Heart left ventricle (tissue), 16 donors: ENCODE data around the gene CYGB. TPM values are rescaled to one million over a fixed set of nuclear protein-coding genes. Genes with fewer than 3 reads are reported as not detected.

Source experiments
- ATAC-seq, 4 donors: fragments of 200-7000 bp; cut with Tn5 transposase; one replicate each; pipeline ENCODE4 v1.9.1; 2020 to 2022; ENCODE audit warnings: moderate library complexity in 4 of 4, mild to moderate bottlenecking in 3 of 4, moderate number of reproducible peaks in 1 of 4
- DNase-seq, 5 donors: peaks; one replicate each; pipeline ENCODE4 v3.0.0-alpha.2; 2020
- H3K27ac ChIP-seq, 12 donors: fragments of 200-600 bp; sonication (generic) in 4 of 12; one replicate each; pipeline versions ENCODE4 v1.5.0 to v1.8.0; 2016 to 2022; ENCODE audit warnings: mild to moderate bottlenecking in 2 of 12
- H3K27me3 ChIP-seq, 9 donors: fragments of 200-600 bp; sonication (generic) in 2 of 9; one replicate each; pipeline versions ENCODE4 v1.5.1 to v1.8.0; 2016 to 2022; ENCODE audit warnings: mild to moderate bottlenecking in 3 of 9
- H3K36me3 ChIP-seq, 9 donors: fragments of 200-600 bp; sonication (generic) in 2 of 9; one replicate each; pipeline versions ENCODE4 v1.5.0 to v1.8.0; 2018 to 2022; ENCODE audit warnings: mild to moderate bottlenecking in 2 of 9
- H3K4me1 ChIP-seq, 12 donors: fragments of 200-600 bp; sonication (generic) in 4 of 12; one replicate each; pipeline versions ENCODE4 v1.5.0 to v1.8.0; 2016 to 2022; ENCODE audit warnings: mild to moderate bottlenecking in 3 of 12
- H3K4me3 ChIP-seq, 12 donors: fragments of 200-600 bp; sonication (generic) in 4 of 12; one replicate each; pipeline versions ENCODE4 v1.5.0 to v1.8.0; 2017 to 2022; ENCODE audit warnings: mild to moderate bottlenecking in 9 of 12, moderate library complexity in 4 of 12
- H3K9me3 ChIP-seq, 12 donors: fragments of 200-600 bp; sonication (generic) in 4 of 12; one replicate each; pipeline versions ENCODE4 v1.5.0 to v1.8.0; 2016 to 2022; ENCODE audit warnings: mild to moderate bottlenecking in 1 of 12
- CTCF ChIP-seq, 12 donors: fragments of 200-600 bp; sonication (generic) in 4 of 12; IDR thresholded peaks; one replicate each; pipeline versions ENCODE4 v1.5.0 to v1.8.0; 2018 to 2022; ENCODE audit warnings: antibody characterized with exemption in 12 of 12, mild to moderate bottlenecking in 5 of 12
- POLR2A ChIP-seq, 2 donors: fragments of 450-650 bp; IDR thresholded peaks; one replicate each; pipeline ENCODE4 v1.6.1; 2017; ENCODE audit warnings: antibody characterized with exemption in 2 of 2, mild to moderate bottlenecking in 2 of 2, moderate library complexity in 2 of 2
- WGBS, 4 donors: extraction: QIAGEN DNeasy Blood & Tissue Kit in 2 of 4; methylation state at CpG; one replicate each; pipeline versions ENCODE4 v1.1.5 to v1.1.7; 2013 to 2018; 5-methylcytosine and 5-hydroxymethylcytosine counted together
- intact Hi-C, 10 donors: fragments of 100-400 bp; cut with DNase I; formaldehyde crosslinking; loops; one replicate each; pipeline versions ENCODE4 v1.11.1 to v1.14.2; 2022
- long read RNA-seq, 3 donors: library from polyadenylated mRNA; unstranded; transcript quantifications; one replicate each; pipeline ENCODE4 v2.0.0, GENCODE V29; 2020 to 2021
- polyA plus RNA-seq, 2 donors: library from polyadenylated mRNA; stranded (reverse); fragments of 200-250 nt; gene quantifications; one replicate each; pipeline ENCODE4 v1.2.3, GENCODE V29; 2013
- total RNA-seq, 9 donors: library from RNA; depleted of rRNA in 2 of 9; stranded (reverse); fragments of >200 nt in 2 of 9; fragmentation: NEBNext Ultra II Directional in 3 of 9; extraction: Animal tissue kit (Norgen Biotek cat#: 25700) in 3 of 9; gene quantifications; one replicate each; pipeline versions ENCODE4 v1.1.0 to v1.2.4, GENCODE V29; 2016 to 2023
- donor health status: ischemic (EF 13 %, LVEDD 7.1; RV severe dilation, severe dysfunction).
- donor health status: healthy with polysubstance abuse.
- donor health status: DM: no; HTN: yes; CAD: no.
- donor health status: DM: no; HTN: no; CAD: no.
- donor health status: ischemic (EF 25% LVEDD 6.9; RV normal size, moderate dysfunction).
- donor health status: ischemic (EF 25% LVEDD 5.7; RV mildly dilated, moderate dysfunction).
- donor health status: healthy.
- donor health status: DM: yes; HTN: yes; CAD: no.
- donor health status: ischemic (EF 35%, LVEDD 5.7; RV mildly dilated, moderate dysfunction).
- donor health status: nonischemic (EF 11% LVEDD 7.7; RV severe dilation, severe dysfunction).
- donor health status: DM: yes; HTN: yes; CAD: no.
- donor health status: PGD.
- donor health status: ischemic (EF 29% LVEDD 5.4; RV normal size, mild dysfunction).
- donor health status: nonischemic (EF 23%, LVEDD 6.1; RV moderate dilation, normal function).

Gene CYGB
- total RNA-seq (10 to 100 TPM; 11.8 to 37.9 (median 21.9) TPM), polyA plus RNA-seq (10 to 100 TPM; 16.7 to 25.9 TPM)
- long read RNA-seq, donor 1, transcript CYGB-201 (4 exons, 2,158 nt): major isoform, 14 of 29 reads
- long read RNA-seq, donor 1, partial matches to known transcripts: 5 of 29 reads
- long read RNA-seq, donor 1, other reads (novel, unspliced or antisense): 9 of 29 reads
- long read RNA-seq, donor 2, transcript CYGB-201 (4 exons, 2,158 nt): major isoform, 5 of 14 reads
- long read RNA-seq, donor 2, partial matches to known transcripts: 4 of 14 reads
- long read RNA-seq, donor 2, other reads (novel, unspliced or antisense): 5 of 14 reads
- long read RNA-seq, donor 3, partial matches to known transcripts: 1 of 6 reads
- long read RNA-seq, donor 3, other reads (novel, unspliced or antisense): 1 of 6 reads

DNA sequence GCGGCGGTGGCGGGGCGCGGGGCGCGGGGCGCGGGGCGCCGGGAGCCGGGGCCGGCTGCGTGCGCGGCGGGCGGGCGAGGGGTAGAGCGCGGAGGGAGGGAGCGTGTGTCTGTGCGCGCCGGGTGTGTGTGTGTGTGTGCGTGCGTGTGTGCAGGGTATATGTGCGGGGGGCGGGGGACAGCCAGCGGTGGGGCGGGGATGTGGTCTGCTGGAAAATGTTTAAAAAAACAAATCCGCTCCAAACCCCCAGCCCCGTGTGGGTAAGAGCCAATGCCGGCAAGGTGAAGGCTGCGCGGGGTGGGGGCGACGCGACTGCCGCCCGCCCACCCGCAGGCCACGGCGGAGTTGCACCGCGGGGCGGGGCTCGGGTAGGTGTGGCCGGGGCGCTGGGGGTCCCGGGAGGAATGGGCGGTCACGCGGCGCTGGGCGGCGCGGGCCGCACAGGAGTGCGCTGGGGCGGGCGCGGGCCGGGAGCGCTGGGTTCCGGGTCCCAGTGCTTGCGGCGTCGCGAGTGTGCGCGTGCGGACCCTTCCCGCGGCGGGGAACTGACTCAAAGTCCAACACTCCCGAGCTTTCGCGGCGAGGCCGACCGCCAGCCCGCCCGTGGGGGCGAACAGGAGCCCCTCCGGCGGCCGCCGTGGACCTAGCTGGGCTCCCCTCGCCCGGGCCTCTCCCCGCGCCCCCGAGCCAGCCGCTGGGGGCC is at the start of gene CYGB:
Gene CYGB, minus strand, starts transcription at position 132 of the 703 bp plus-strand sequence. CDS start 167 bp downstream, outside the sequence.
- 0 to 6% (median 3%) methylated on average over 11 to 95 of the region's 95 CpGs for WGBS, 4 donors
- H3K36me3 ChIP-seq: peaks cover 0 to 3% (median 0%) of the 10 kb centered on the region in 9 donors
- TF ChIP-seq POLR2A (IDR thresholded peaks at IDR 0.05) (peak in 1 of 2 donors; percentile 49), CTCF (IDR thresholded peaks at IDR 0.05) (no peak)
- no peaks in the 10 kb centered on the region for H3K9me3 ChIP-seq
- H3K27me3 ChIP-seq: peaks cover 0 to 38% (median 0%) of the 10 kb centered on the region in 9 donors
- intact Hi-C loops: no loop called here
- peak within 1 kb of the TSS; percentile 33 to 74 (median 58) for H3K4me3 ChIP-seq
- peak in 3 of 5 donors; percentile 66 to 77 (median 74) for DNase-seq
- ATAC-seq: peak in 2 of 4 donors; percentile 33 to 37
- H3K4me1 ChIP-seq: peaks cover 0 to 66% (median 32%) of the 10 kb centered on the region in 12 donors
- H3K27ac ChIP-seq: peak within 1 kb of the TSS; percentile 69 to 90 (median 84)

DNA sequence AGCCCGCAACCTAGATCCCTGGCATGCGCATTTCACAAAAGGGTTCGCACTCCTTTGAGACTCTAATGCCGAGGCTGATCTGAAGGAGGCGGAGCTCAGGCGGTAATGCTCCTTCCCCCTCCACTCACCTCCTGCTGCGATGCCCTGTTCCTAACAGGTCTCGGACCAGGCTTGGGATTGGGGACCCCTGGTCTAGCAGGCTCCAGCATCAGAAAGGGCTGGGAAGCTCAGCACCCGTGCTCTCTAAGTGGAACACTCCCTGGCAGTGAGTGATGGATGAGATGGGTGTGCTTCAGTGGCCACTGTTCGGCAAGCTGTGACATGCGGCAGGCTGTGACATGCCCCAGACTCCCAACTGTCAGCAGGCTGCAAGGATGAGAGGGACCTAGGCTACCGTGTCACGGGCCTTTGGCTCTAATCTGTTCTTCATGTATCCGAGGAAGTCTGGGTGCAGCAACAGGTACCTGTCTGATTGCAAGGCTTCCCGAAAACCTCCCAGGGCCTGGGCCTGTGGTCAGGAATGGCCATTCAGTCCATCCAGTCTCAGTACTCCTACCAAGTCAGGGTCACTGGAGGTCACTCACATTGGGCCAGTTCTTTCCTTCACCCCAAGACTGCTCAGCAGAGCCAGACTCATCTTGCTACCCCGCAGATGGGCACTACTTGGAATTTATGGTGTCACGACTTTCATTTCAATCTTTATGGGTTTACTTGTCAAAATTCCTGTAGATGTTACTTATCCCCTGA is 49.4 kb upstream of the CYGB start:
- H3K4me1 ChIP-seq: peaks cover 0 to 25% (median 17%) of the 10 kb centered on the region in 12 donors
- intact Hi-C loops: loop anchor here in 4 of 10 donors (1.0 to 5.0 kb wide), 4 partner anchors 35 to 65 kb away; no protein-coding TSS in a partner anchor
- 34 to 51% (median 47%) methylated on average over 15 to 17 of the region's 17 CpGs for WGBS, 4 donors
- peaks cover 0 to 43% (median 3%) of the 10 kb centered on the region in 9 donors for H3K27me3 ChIP-seq
- TF ChIP-seq POLR2A (IDR thresholded peaks at IDR 0.05): no peak
- no peak for TF ChIP-seq CTCF (IDR thresholded peaks at IDR 0.05)
- no peaks in the 10 kb centered on the region for H3K9me3 ChIP-seq
- H3K27ac ChIP-seq: no peak overlapping the region
- H3K4me3 ChIP-seq: no peak overlapping the region
- no peak for ATAC-seq
- no peak for DNase-seq
- no peaks in the 10 kb centered on the region for H3K36me3 ChIP-seq

- peaks cover 0 to 25% (median 17%) of the 10 kb centered on the region in 12 donors for H3K4me1 ChIP-seq
- H3K9me3 ChIP-seq: no peaks in the 10 kb centered on the region
- intact Hi-C loops: loop anchor here in 4 of 10 donors (1.0 to 5.0 kb wide), 4 partner anchors 36 to 64 kb away; no protein-coding TSS in a partner anchor
- TF ChIP-seq CTCF (IDR thresholded peaks at IDR 0.05) (peak in 11 of 12 donors; percentile 15 to 65 (median 42)), POLR2A (IDR thresholded peaks at IDR 0.05) (no peak)
- no peaks in the 10 kb centered on the region for H3K36me3 ChIP-seq
- peak within 1 kb of the TSS; percentile 57 to 81 (median 64) for H3K4me3 ChIP-seq
- H3K27me3 ChIP-seq: peaks cover 0 to 43% (median 3%) of the 10 kb centered on the region in 9 donors
- peak within 1 kb of the TSS in 9 of 12 donors; percentile 5 to 68 (median 46) for H3K27ac ChIP-seq
- 1 to 2% (median 1%) methylated on average over 27 to 84 of the region's 84 CpGs for WGBS, 4 donors
- ATAC-seq: peak; percentile 84 to 94 (median 94)
- DNase-seq: peak; percentile 55 to 82 (median 78)
Observed at GRCh38 chr17:76585649-76586593, 48.4 kb upstream of the CYGB start, which contains the start of gene ST6GALNAC2. ST6GALNAC2 (minus strand) TSS chr17:76585860; CDS start chr17:76585808, 52 bp downstream.
